ENCODE results near the gene ZNF396.

Gene ZNF396

GRCh38 chr18:35383136-35383535 is 6.0 kb upstream of the ZNF396 start:
- no peak for TF ChIP-seq CTCF (IDR thresholded peaks at IDR 0.05; ENCODE audit: low read depth, low read length)
- TF ChIP-seq MYC (IDR thresholded peaks at IDR 0.05; ENCODE audit: low read depth, low read length): no peak
- no peak for TF ChIP-seq MAX (IDR thresholded peaks at IDR 0.05; ENCODE audit: low read depth, low read length)
- TF ChIP-seq POLR2A (IDR thresholded peaks at IDR 0.05; ENCODE audit: extremely low read depth, insufficient read length): no peak
- no peak for DNase-seq (ENCODE audit: low read depth)
- H3K4me3 ChIP-seq (ENCODE audit: low read depth, low read length): no peak overlapping the region

GRCh38 chr18:35379421-35379820 is 2.3 kb upstream of the ZNF396 start:
- no peak for DNase-seq (ENCODE audit: low read depth)
- H3K4me3 ChIP-seq (ENCODE audit: low read depth, low read length): no peak overlapping the region
- TF ChIP-seq CTCF (IDR thresholded peaks at IDR 0.05; ENCODE audit: low read depth, low read length) (no peak), MAX (IDR thresholded peaks at IDR 0.05; ENCODE audit: low read depth, low read length) (no peak), POLR2A (IDR thresholded peaks at IDR 0.05; ENCODE audit: extremely low read depth, insufficient read length) (no peak), MYC (IDR thresholded peaks at IDR 0.05; ENCODE audit: low read depth, low read length) (no peak)

- TF ChIP-seq MAX (IDR thresholded peaks at IDR 0.05; ENCODE audit: low read depth, low read length) (no peak), MYC (IDR thresholded peaks at IDR 0.05; ENCODE audit: low read depth, low read length) (no peak), CTCF (IDR thresholded peaks at IDR 0.05; ENCODE audit: low read depth, low read length) (no peak), POLR2A (IDR thresholded peaks at IDR 0.05; ENCODE audit: extremely low read depth, insufficient read length) (no peak)
- peak; percentile 15 for DNase-seq (ENCODE audit: low read depth)
- H3K4me3 ChIP-seq (ENCODE audit: low read depth, low read length): no peak overlapping the region
Observed at GRCh38 chr18:35378574-35378896, 1.4 kb upstream of the ZNF396 start.

- no peak for DNase-seq (ENCODE audit: low read depth)
- TF ChIP-seq MYC (IDR thresholded peaks at IDR 0.05; ENCODE audit: low read depth, low read length) (no peak), MAX (IDR thresholded peaks at IDR 0.05; ENCODE audit: low read depth, low read length) (no peak), CTCF (IDR thresholded peaks at IDR 0.05; ENCODE audit: low read depth, low read length) (no peak), POLR2A (IDR thresholded peaks at IDR 0.05; ENCODE audit: extremely low read depth, insufficient read length) (no peak)
- no peak overlapping the region for H3K4me3 ChIP-seq (ENCODE audit: low read depth, low read length)
Observed at GRCh38 chr18:35377875-35378573, 887 bp upstream of the ZNF396 start.

GRCh38 chr18:35376393-35376741 is 770 bp downstream of the ZNF396 start:
- peak; percentile 74 for DNase-seq (ENCODE audit: low read depth)
- TF ChIP-seq CTCF (IDR thresholded peaks at IDR 0.05; ENCODE audit: low read depth, low read length): no peak
- no peak for TF ChIP-seq MAX (IDR thresholded peaks at IDR 0.05; ENCODE audit: low read depth, low read length)
- TF ChIP-seq POLR2A (IDR thresholded peaks at IDR 0.05; ENCODE audit: extremely low read depth, insufficient read length): no peak
- TF ChIP-seq MYC (IDR thresholded peaks at IDR 0.05; ENCODE audit: low read depth, low read length): no peak
- peak overlapping the region; percentile 66 for H3K4me3 ChIP-seq (ENCODE audit: low read depth, low read length)

Measured in NB4 (cell line).